Subcutaneous abdominal adipose tissue (tissue), 5 donors: Measurements from ENCODE around the gene TGFBR3.
"Not testable (repeated sequence)": the region's sequence is repeated elsewhere in the genome, so short reads cannot be mapped to it uniquely, and the experiment has no call there.

ENCODE experiments used
- H3K27ac ChIP-seq: one replicate; pipeline ENCODE4 v1.7.0; 2013; ENCODE audit warnings: low read depth, mild to moderate bottlenecking, inconsistent platforms, low read length, moderate library complexity
- H3K27me3 ChIP-seq, 5 donors: one replicate each; pipeline ENCODE4 v1.7.0; 2013; ENCODE audit warnings: low read length in 5 of 5, inconsistent platforms in 1 of 5; ENCODE audit not compliant: control insufficient read depth in 5 of 5, insufficient read depth in 4 of 5
- H3K36me3 ChIP-seq, 5 donors: one replicate each; pipeline ENCODE4 v1.7.0; 2013; ENCODE audit warnings: low read length in 5 of 5; ENCODE audit not compliant: control insufficient read depth in 5 of 5, insufficient read depth in 5 of 5
- H3K4me1 ChIP-seq, 5 donors: one replicate each; pipeline ENCODE4 v1.7.0; 2013; ENCODE audit warnings: low read length in 5 of 5, mild to moderate bottlenecking in 3 of 5, moderate library complexity in 1 of 5; ENCODE audit not compliant: control insufficient read depth in 5 of 5, insufficient read depth in 5 of 5
- H3K4me3 ChIP-seq, 5 donors: one replicate each; pipeline ENCODE4 v1.7.0; 2013; ENCODE audit warnings: low read length in 5 of 5, low read depth in 1 of 5
- H3K9ac ChIP-seq, 5 donors: one replicate each; pipeline ENCODE4 v1.7.0; 2013; ENCODE audit warnings: low read length in 5 of 5, mild to moderate bottlenecking in 4 of 5, moderate library complexity in 3 of 5
- H3K9me3 ChIP-seq, 5 donors: one replicate each; pipeline ENCODE4 v1.7.0; 2013; ENCODE audit warnings: low read length in 5 of 5; ENCODE audit not compliant: control insufficient read depth in 5 of 5
- donor health status: healthy.
- donor health status: healthy.
- donor health status: healthy.
- donor health status: healthy.
- donor health status: healthy.

TGFBR3 gene

DNA sequence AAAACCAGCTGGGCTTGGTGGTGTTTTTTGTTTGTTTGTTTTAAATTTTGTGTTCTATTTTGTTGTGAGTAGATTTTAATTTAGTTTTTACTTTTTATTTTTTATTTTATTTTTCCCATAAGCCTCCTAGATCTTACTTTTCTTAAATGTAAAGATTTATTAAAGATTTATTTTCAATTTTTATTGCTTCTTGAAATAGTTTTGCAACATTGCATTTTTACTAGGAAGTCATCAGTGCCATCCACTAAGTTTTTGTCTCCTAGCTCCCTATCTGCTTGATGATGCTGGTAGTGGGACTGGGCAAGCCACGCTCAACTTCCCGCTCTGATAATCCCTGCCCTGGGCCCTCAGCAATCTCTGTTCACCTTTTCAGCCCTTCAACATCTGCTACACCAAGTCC, 209.9 kb downstream of the TGFBR3 start:
- Histone ChIP-seq H3K9me3 (no peaks in the 10 kb centered on the region), H3K27ac (no peak overlapping the region), H3K4me3 (no peak overlapping the region), H3K4me1 (peaks cover 0 to 13% (median 0%) of the 10 kb centered on the region in 5 donors), H3K36me3 (peaks cover 0 to 9% (median 6%) of the 10 kb centered on the region in 5 donors), H3K27me3 (no peaks in the 10 kb centered on the region), H3K9ac (no peak overlapping the region)

DNA sequence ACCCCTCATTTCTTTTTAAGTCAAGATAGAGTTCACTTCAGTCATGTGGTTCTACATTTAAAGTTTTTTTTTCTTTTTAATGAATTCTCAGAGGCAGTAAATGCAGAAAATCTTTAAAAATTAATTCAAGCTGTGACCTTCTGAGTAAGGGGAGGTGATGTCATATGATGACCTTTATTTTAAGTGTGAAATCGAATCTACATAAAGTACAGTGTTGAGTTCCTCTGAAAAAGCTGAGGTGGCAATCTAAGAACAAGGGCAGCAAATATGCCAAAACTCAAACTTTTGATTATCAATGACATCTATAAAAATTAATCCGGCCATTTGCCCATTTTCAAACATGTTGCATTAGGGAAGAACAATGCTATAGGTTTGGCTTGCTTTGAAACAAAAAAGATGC, 211.8 kb downstream of the TGFBR3 start:
- Histone ChIP-seq H3K4me3 (no peak overlapping the region), H3K9ac (no peak overlapping the region), H3K27me3 (no peaks in the 10 kb centered on the region), H3K27ac (no peak overlapping the region), H3K9me3 (no peaks in the 10 kb centered on the region), H3K36me3 (no peaks in the 10 kb centered on the region), H3K4me1 (peaks cover 0 to 13% (median 0%) of the 10 kb centered on the region in 5 donors)

DNA sequence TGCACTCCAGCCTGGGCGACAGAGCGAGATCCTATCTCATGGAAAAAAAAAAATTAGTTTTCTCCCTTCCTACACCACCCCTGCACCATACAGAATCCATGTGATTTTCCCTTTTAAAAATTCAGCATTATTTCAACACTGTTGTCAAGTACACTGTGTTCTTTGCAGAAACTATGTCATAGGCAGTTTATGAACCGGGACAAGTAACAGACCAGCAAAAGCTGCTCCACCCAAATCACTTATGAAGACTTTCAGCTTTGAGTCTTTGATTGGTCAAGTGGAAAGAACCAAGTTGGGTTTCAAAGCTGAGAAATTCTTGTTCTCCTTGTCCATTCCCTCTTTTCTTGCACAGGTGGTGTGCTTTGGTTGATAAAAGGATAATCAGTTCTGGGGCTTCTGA, 212.3 kb downstream of the TGFBR3 start:
- H3K4me3 ChIP-seq: no peak overlapping the region
- H3K4me1 ChIP-seq: peaks cover 0 to 13% (median 0%) of the 10 kb centered on the region in 5 donors
- no peaks in the 10 kb centered on the region for H3K27me3 ChIP-seq
- no peaks in the 10 kb centered on the region for H3K9me3 ChIP-seq
- H3K36me3 ChIP-seq: no peaks in the 10 kb centered on the region
- no peak overlapping the region for H3K9ac ChIP-seq
- no peak overlapping the region for H3K27ac ChIP-seq

DNA sequence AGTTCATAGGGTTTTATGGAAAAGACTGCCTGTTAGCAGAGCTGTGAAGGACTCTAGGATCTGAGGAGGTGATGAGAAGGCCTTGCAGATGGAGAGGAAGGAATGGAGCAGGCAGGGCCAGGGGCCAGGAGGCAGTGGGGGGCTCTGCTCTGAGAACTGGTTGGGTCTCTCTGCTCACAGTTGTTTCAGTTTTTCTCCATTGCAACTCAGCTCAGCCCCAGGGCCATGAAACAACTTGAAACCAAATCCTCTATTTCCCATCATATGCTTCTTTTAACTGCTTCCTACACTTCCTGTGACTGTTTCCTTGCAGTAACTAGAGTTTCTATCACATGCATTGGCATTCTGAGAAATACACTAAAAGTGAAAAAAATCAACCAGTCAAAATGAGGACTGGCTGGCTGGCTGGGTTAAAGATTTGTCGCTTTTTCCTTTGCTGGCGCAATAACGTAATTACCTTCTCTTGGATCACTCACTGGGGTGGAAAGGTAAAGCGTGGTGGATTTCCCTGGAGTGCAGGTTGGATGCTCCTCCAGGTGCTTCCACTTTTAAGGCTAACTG, 213.3 kb downstream of the TGFBR3 start:
- no peak overlapping the region for H3K9ac ChIP-seq
- H3K4me3 ChIP-seq: no peak overlapping the region
- peaks cover 0 to 13% (median 0%) of the 10 kb centered on the region in 5 donors for H3K4me1 ChIP-seq
- H3K9me3 ChIP-seq: no peaks in the 10 kb centered on the region
- no peaks in the 10 kb centered on the region for H3K27me3 ChIP-seq
- no peaks in the 10 kb centered on the region for H3K36me3 ChIP-seq
- no peak overlapping the region for H3K27ac ChIP-seq

DNA sequence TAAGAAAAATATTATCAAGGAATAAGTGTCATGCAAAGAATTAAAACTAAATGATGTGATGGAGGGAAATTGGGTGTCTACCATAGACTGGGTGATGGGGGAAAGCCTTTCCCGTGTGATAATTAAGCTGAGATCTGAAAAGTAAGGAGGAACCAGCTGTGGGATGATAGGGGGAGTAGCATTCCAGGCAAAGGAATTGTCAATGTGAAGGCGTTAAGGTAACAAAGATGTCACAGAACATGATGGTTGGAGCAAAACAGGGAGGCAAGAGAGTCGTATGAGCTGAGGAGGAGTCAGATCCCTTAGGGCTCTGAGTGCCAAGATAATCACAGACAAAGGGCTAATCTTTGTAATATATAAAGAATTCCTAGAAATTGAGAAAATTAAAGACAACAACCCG, 215.2 kb downstream of the TGFBR3 start:
- Histone ChIP-seq H3K4me3 (no peak overlapping the region), H3K36me3 (no peaks in the 10 kb centered on the region), H3K27me3 (no peaks in the 10 kb centered on the region), H3K4me1 (peaks cover 0 to 13% (median 0%) of the 10 kb centered on the region in 5 donors), H3K27ac (no peak overlapping the region), H3K9me3 (no peaks in the 10 kb centered on the region), H3K9ac (no peak overlapping the region)

GRCh38 chr1:91669584-91670350, 216.2 kb downstream of the TGFBR3 start:
- Histone ChIP-seq H3K9me3 (no peaks in the 10 kb centered on the region), H3K27me3 (no peaks in the 10 kb centered on the region), H3K4me3 (no peak overlapping the region), H3K36me3 (no peaks in the 10 kb centered on the region), H3K27ac (no peak overlapping the region), H3K9ac (no peak overlapping the region), H3K4me1 (peaks cover 0 to 13% (median 0%) of the 10 kb centered on the region in 5 donors)

- not testable (repeated sequence) for H3K4me1 ChIP-seq, H3K9ac ChIP-seq
Observed at GRCh38 chr1:91666651-91667050, 219.3 kb downstream of the TGFBR3 start.

DNA sequence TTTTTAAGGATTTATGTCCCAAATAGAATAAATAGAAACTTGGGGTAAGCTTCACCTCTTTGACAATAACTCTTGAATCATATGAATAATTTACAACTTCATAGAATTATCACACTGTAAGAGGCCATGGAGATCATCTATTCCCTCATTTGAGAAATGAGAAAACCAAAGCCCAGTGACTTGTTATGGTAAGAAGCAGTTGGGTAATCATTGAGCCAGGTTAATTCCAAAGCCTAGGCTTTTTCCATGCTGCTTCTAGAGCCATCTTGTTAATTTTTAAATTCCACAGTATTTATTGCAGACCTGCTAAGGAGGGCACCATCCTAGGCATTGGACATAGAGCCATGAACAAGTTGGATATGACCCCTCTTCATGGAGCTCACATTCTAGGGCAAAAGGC, 224.8 kb downstream of the TGFBR3 start:
- H3K9me3 ChIP-seq: peaks cover 4 to 16% (median 8%) of the 10 kb centered on the region in 5 donors
- H3K36me3 ChIP-seq: no peaks in the 10 kb centered on the region
- H3K27me3 ChIP-seq: no peaks in the 10 kb centered on the region
- H3K4me1 ChIP-seq: no peaks in the 10 kb centered on the region
- no peak overlapping the region for H3K9ac ChIP-seq
- H3K4me3 ChIP-seq: no peak overlapping the region
- H3K27ac ChIP-seq: no peak overlapping the region

More at GRCh38 chr1:91666651-91667050, 219.3 kb downstream of the TGFBR3 start:
- not testable (repeated sequence) for H3K27ac ChIP-seq, H3K27me3 ChIP-seq, H3K36me3 ChIP-seq, H3K4me3 ChIP-seq, H3K9me3 ChIP-seq

DNA sequence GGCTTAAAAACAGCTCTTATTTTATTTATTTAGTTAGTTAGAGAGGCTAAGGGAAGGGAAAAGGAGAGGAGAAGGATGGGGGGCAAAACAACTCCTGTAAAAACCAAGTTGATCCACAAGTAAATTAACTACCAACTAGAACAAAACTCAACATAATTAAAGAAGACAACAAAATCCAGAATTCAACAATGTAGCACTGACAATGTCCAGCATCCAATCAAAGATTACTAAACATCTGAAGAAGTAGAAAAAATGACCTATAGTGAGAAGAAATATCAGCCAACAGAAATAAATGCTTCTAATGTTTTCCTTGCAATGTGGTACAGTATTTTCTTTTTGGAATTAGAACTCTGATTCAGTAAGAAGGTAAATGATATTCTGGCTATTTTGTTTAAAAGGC, 225.2 kb downstream of the TGFBR3 start:
- H3K27ac ChIP-seq: no peak overlapping the region
- no peak overlapping the region for H3K4me3 ChIP-seq
- no peaks in the 10 kb centered on the region for H3K4me1 ChIP-seq
- H3K9ac ChIP-seq: no peak overlapping the region
- no peaks in the 10 kb centered on the region for H3K27me3 ChIP-seq
- peaks cover 4 to 16% (median 8%) of the 10 kb centered on the region in 5 donors for H3K9me3 ChIP-seq
- no peaks in the 10 kb centered on the region for H3K36me3 ChIP-seq

DNA sequence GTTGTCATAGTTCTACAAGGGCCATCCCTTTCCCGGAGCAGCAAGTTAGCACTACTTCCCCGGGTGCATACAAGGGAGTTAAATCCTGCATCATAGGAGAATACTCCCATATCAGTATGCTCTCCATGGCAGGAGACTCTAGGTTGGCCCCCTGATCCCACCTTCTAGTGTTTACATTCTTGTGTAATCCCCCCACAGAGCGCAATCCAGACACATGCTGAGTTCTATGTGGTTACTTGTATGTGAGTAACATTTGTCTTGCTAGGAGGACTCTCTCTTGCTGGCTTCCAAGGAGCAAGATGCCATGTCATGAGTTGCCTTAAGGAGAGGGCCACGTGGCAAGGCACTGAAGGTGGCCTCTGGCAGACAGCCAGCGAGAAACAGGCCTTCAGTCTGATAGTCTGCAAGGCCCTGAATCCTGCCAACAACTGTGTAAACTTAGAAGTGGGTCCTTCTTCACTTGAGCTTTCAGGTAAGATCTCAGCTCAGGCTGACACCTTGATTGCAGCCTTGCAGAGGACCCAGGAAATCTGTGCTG, 230.0 kb downstream of the TGFBR3 start:
- no peak overlapping the region for H3K9ac ChIP-seq
- no peak overlapping the region for H3K27ac ChIP-seq
- no peaks in the 10 kb centered on the region for H3K27me3 ChIP-seq
- peaks cover 10 to 16% (median 13%) of the 10 kb centered on the region in 5 donors for H3K4me1 ChIP-seq
- H3K9me3 ChIP-seq: peaks cover 4 to 10% (median 8%) of the 10 kb centered on the region in 5 donors
- no peaks in the 10 kb centered on the region for H3K36me3 ChIP-seq
- no peak overlapping the region for H3K4me3 ChIP-seq
